Large intestine (tissue), 3 donors: ENCODE results near the gene SPATA16. TPM values are rescaled to one million over a fixed set of nuclear protein-coding genes. Genes with fewer than 3 reads are reported as not detected.

Experiments used
- DNase-seq, 2 donors: peaks; one replicate each; pipeline versions ENCODE4 v3.0.0 to v3.0.0-alpha.2; 2013
- H3K27ac ChIP-seq: one replicate; pipeline ENCODE4 v1.5.1; 2013; ENCODE audit warnings: low read length
- H3K27me3 ChIP-seq: 2 replicates; pipeline ENCODE4 v1.6.1; 2013; ENCODE audit warnings: low read length; ENCODE audit not compliant: control insufficient read depth, insufficient read depth
- H3K36me3 ChIP-seq: 2 replicates; pipeline ENCODE4 v1.6.1; 2013; ENCODE audit warnings: low read length; ENCODE audit not compliant: control insufficient read depth, insufficient read depth
- H3K4me1 ChIP-seq: one replicate; pipeline ENCODE4 v1.6.1; 2013; ENCODE audit warnings: low read length; ENCODE audit not compliant: control insufficient read depth, insufficient read depth
- H3K4me3 ChIP-seq: one replicate; pipeline ENCODE4 v1.5.1; 2013; ENCODE audit warnings: low read length
- H3K9me3 ChIP-seq: one replicate; pipeline ENCODE4 v1.6.1; 2013; ENCODE audit warnings: mild to moderate bottlenecking, low read depth, low read length, moderate library complexity; ENCODE audit not compliant: control insufficient read depth
- WGBS: methylation state at CpG from one replicate; pipeline ENCODE4 v1.1.5; 2013; ENCODE audit warnings: low lambda C conversion rate; ENCODE audit not compliant: insufficient coverage; 5-methylcytosine and 5-hydroxymethylcytosine counted together
- polyA plus RNA-seq: library from polyadenylated mRNA; unstranded; fragments of 120-200 nt; gene quantifications from one replicate; pipeline ENCODE4 v1.2.1, GENCODE V29; 2013

SPATA16 gene
- polyA plus RNA-seq, 1 donor = not detected

- Histone ChIP-seq H3K27me3 (no peaks in the 10 kb centered on the region), H3K36me3 (no peaks in the 10 kb centered on the region), H3K4me3 (no peak overlapping the region), H3K4me1 (no peaks in the 10 kb centered on the region), H3K9me3 (no peaks in the 10 kb centered on the region), H3K27ac (no peak overlapping the region)
- DNase-seq = no peak
- no CpG with 5 or more reads among the region's 4 CpGs for WGBS
These were observed 294.9 kb downstream of the SPATA16 start for GRCh38 chr3:172846103-172846561.

GRCh38 chr3:172844428-172844827 lies 296.6 kb downstream of the SPATA16 start:
- H3K4me3 ChIP-seq = no peak overlapping the region
- DNase-seq = no peak
- 20% methylated on average over 1 of the region's 4 CpGs for WGBS
- no peaks in the 10 kb centered on the region for H3K27me3 ChIP-seq
- H3K4me1 ChIP-seq = no peaks in the 10 kb centered on the region
- no peaks in the 10 kb centered on the region for H3K36me3 ChIP-seq
- H3K9me3 ChIP-seq = no peaks in the 10 kb centered on the region
- no peak overlapping the region for H3K27ac ChIP-seq

- H3K27ac ChIP-seq = no peak overlapping the region
- H3K9me3 ChIP-seq = no peaks in the 10 kb centered on the region
- 81% methylated on average over 2 of the region's 4 CpGs for WGBS
- no peak for DNase-seq
- no peaks in the 10 kb centered on the region for H3K36me3 ChIP-seq
- no peaks in the 10 kb centered on the region for H3K27me3 ChIP-seq
- no peaks in the 10 kb centered on the region for H3K4me1 ChIP-seq
- no peak overlapping the region for H3K4me3 ChIP-seq
These were observed 300.1 kb downstream of the SPATA16 start for GRCh38 chr3:172840913-172841312.

GRCh38 chr3:172840463-172840862 lies 300.6 kb downstream of the SPATA16 start:
- DNase-seq = no peak
- H3K27me3 ChIP-seq = no peaks in the 10 kb centered on the region
- 81% methylated on average over 4 of the region's 4 CpGs for WGBS
- H3K4me1 ChIP-seq = no peaks in the 10 kb centered on the region
- H3K9me3 ChIP-seq = no peaks in the 10 kb centered on the region
- no peak overlapping the region for H3K27ac ChIP-seq
- H3K36me3 ChIP-seq = no peaks in the 10 kb centered on the region
- no peak overlapping the region for H3K4me3 ChIP-seq

- H3K27ac ChIP-seq = no peak overlapping the region
- no peaks in the 10 kb centered on the region for H3K9me3 ChIP-seq
- DNase-seq = no peak
- no peaks in the 10 kb centered on the region for H3K4me1 ChIP-seq
- H3K27me3 ChIP-seq = no peaks in the 10 kb centered on the region
- H3K36me3 ChIP-seq = no peaks in the 10 kb centered on the region
- no CpG with 5 or more reads among the region's 4 CpGs for WGBS
- H3K4me3 ChIP-seq = no peak overlapping the region
These were observed 301.4 kb downstream of the SPATA16 start for GRCh38 chr3:172839679-172840078.
